ENCODE data around the gene KRTAP5-11.
"Not testable (repeated sequence)": the region's sequence is repeated elsewhere in the genome, so short reads cannot be mapped to it uniquely, and the experiment has no call there.

The KRTAP5-11 gene

DNA sequence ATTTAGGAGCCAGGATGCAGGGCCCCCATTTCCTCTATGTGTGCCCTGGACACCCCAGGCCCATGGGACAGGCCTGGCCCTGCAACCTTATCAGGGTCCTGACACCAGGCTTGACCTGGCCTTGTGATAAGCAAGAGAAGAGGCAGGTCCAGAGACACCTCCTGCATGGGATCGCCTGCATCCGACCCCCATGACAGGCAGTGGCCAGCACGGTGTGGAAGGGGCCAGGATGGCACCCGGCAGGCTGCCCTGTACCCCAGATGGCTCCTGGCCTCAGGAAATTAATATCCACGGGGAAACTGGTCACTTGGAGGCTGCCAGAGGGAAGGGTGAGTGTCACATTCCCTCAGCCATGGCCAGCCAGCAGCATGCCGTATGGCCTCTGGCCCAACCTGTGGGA, 27.7 kb downstream of the KRTAP5-11 start:
- DNase-seq = no peak

GRCh38 chr11:71551711-71552110, 31.0 kb downstream of the KRTAP5-11 start:
- DNase-seq = no peak

DNA sequence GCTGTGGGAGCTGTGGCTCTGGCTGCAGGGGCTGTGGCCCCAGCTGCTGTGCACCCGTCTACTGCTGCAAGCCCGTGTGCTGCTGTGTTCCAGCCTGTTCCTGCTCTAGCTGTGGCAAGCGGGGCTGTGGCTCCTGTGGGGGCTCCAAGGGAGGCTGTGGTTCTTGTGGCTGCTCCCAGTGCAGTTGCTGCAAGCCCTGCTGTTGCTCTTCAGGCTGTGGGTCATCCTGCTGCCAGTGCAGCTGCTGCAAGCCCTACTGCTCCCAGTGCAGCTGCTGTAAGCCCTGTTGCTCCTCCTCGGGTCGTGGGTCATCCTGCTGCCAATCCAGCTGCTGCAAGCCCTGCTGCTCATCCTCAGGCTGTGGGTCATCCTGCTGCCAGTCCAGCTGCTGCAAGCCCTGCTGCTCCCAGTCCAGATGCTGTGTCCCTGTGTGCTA, 33.9 kb downstream of the KRTAP5-11 start:
- DNase-seq = no peak

- no peak for DNase-seq
Observed at GRCh38 chr11:71548120-71548519, 34.6 kb downstream of the KRTAP5-11 start, which contains the start of gene KRTAP5-9. Gene KRTAP5-9 (plus strand): TSS chr11:71548420. CDS start chr11:71548658, 238 bp downstream.

GRCh38 chr11:71545405-71545966, 37.2 kb downstream of the KRTAP5-11 start:
- no peak for DNase-seq

DNA sequence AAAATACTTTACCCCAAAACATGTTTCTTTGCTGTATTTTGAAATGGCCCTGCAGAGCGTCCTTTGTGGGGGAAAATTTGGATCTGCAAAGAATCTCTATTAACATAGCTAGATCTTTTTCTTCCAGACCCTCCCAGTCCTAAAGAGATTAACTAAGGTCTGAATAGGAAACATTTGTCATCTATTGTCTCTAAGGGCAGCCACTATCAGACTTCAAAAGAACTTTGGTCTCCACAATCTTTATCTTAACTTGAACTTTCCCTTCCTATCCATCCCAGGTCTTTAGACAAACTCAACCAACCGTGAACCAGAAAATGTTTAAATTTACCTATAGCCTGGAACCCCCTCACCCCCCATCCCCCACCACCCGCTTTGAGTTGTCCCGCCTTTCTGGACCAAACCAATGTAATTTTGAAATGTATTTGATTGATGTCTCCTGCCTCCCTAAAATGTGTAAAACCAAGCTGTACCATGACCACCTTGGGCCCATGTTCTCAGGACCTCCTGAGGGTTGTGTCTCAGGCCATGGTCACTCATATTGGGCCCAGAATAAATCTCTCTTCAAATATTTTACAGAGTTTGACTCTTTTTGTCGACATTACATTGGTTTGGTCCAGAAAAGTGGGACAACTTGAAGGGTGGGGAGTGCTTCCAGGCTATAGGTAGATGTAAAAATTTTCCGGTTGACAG, 38.0 kb downstream of the KRTAP5-11 start:
- no peak for DNase-seq

DNA sequence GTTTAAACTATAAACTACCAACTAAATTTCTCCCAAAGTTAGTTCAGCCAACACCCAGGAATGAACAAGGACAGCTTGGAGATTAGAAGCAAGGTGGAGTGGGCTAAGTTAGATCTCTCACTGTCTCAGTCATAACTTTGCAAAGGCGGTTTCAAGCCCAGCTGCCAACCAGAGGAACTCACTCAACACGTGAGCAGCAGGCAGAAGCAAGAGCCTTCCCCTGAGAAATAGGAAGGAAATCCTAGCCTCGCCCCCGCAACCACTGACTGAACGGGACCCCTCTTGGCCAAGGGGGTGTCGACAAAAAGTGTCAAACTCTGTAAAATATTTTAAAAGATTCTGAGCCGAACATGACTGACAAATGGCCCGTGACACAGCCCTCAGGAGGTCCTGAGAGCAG, 38.8 kb downstream of the KRTAP5-11 start:
- no peak for DNase-seq

DNA sequence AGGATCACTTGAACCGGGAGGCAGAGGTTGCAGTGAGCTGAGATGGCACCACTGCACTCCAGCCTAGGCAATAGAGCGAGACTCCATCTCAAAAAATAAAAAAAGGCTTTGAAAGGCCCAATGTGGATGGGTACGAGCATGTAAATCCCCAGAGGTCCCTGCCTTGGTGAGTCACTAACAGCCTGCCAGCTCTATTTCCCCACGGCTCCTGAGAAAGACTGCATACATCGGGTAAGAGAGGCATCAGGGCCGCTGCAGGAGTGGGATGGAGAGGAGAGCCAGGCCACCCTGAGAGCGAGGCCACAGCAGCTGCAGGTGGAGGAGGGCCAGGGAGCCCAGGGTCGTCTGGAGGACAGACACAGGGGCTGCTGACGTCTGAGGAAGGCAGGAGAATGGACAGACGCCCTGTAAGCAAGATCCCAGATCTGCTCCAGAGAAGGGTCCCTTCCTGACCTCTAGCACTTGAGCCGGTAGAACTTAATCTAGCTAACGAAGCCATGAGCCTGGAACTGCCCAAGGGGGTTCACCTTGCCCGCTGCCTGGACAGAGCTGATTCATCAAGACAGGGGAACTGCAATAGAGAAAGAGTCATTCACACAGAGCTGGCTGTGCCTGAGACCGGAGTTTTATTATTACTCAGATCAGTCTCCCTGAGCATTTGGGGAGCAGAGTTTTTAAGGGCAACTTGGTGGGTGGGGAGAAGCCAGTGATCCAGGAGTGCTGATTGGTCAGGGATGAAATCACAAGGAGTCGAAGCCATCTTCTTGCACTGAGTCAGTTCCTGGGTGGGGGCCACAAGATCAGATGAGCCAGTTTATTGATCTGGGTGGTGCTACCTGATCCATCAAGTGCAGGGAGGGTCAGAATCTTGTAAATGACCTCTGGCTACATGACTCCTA, 39.5 kb downstream of the KRTAP5-11 start:
- no peak for DNase-seq

GRCh38 chr11:71542382-71542781, 40.3 kb downstream of the KRTAP5-11 start:
- no peak for DNase-seq

GRCh38 chr11:71540521-71541304, 42.0 kb downstream of the KRTAP5-11 start:
- not testable (repeated sequence) for DNase-seq

GRCh38 chr11:71539971-71540370, 42.7 kb downstream of the KRTAP5-11 start:
- not testable (repeated sequence) for DNase-seq

GRCh38 chr11:71539017-71539416, 43.7 kb downstream of the KRTAP5-11 start:
- DNase-seq = no peak

DNA sequence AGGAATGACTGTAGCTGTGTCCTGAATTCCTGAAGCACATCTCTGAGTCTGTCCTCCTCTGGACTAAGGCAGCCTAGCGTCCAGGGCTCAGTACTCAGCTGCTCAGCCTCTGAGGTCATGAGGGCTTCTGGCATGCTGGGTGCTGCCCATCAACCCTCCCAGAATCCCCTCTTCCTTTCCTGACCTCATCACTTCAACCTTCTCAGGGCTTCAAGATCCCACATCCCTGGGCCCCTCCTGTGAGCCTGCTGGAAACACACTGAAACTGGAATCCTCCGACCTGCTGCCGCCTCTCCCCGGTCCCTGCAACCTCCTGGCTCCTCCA, 44.0 kb downstream of the KRTAP5-11 start:
- no peak for DNase-seq

DNA sequence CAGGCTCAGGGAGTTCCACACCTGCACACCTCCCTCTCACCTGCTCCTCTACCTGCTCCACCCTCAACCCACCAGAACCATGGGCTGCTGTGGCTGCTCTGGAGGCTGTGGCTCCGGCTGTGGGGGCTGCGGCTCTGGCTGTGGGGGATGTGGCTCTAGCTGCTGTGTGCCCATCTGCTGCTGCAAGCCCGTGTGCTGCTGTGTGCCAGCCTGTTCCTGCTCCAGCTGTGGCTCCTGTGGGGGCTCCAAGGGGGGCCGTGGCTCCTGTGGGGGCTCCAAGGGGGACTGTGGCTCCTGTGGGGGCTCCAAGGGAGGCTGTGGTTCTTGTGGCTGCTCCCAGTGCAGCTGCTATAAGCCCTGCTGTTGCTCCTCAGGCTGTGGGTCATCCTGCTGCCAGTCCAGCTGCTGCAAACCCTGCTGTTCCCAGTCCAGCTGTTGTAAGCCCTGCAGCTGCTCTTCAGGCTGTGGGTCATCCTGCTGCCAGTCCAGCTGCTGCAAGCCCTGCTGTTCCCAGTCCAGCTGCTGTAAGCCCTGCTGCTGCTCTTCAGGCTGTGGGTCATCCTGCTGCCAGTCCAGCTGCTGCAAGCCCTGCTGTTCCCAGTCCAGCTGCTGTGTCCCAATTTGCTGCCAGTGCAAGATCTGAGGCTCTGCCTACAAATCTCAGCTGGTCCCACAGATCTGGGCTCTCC, 44.6 kb downstream of the KRTAP5-11 start, which contains the start of gene KRTAP5-8:
Gene KRTAP5-8 (plus strand): TSS at position 49 of the 689 bp plus-strand sequence. CDS start 31 bp downstream, at position 80.
- DNase-seq = not testable (repeated sequence)

- no peak for DNase-seq
Observed at GRCh38 chr11:71537537-71537936, 45.1 kb downstream of the KRTAP5-11 start.

DNA sequence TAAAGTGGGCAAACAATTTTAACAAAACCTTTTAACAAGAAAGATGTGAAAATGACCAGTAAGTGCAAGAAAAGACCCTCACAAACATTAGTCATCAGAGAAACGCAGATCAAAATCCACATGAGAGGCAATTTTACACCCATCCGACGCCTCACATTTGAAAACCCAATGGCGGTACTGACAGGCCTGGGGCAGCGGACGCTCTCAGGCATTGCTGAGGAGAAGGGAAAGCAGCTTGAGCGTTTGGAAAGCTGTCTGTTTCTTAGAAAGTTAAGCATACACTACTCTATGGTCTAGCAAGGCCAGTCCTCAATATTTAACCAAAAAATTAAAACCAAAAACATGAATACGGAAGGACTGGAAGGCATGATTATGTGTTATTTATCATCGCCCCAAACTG, 46.9 kb downstream of the KRTAP5-11 start:
- DNase-seq = no peak

- DNase-seq = not testable (repeated sequence)
Observed at GRCh38 chr11:71534711-71535608, 47.7 kb downstream of the KRTAP5-11 start.

DNA sequence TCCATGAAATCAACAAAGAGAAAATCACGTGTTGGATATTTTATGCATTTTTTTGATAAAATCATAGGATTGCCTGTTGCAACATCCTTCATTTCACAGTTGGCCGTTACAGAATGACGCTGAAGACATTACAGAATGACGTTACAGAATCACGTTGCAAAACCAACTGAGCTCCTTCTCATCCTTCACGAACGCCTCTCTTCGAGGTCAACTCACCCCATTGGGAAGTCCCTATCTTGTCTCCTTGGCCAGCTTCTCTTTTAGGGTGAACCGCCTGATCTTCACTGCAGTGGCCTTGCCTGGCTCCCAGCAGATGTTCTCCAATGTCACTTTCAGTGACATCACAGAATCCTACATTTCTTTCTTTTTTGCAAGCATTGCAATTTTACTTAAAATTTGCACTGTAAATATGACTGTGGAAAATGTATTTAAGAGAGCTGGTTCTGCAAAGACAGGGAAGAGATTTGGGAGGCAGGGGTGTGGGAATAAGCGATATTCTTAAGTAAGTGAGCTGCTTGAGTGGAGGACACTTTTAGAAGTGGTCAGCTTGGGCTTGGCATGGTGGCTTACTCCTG, 50.6 kb downstream of the KRTAP5-11 start:
- DNase-seq = no peak

Measured in SHP77 (cell line).